ENCODE measurements around the gene CAMK4.
A peak's percentile ranks its signal among the peaks of the same experiment; 100 is the strongest.
"Not testable (repeated sequence)": the region's sequence is repeated elsewhere in the genome, so short reads cannot be mapped to it uniquely, and the experiment has no call there.

CAMK4 gene

GRCh38 chr5:111320953-111321352, 96.8 kb downstream of the CAMK4 start:
- DNase-seq: no peak

- DNase-seq: no peak
Measured at GRCh38 chr5:111321376-111321775, 97.2 kb downstream of the CAMK4 start.

- no peak for DNase-seq
Measured at GRCh38 chr5:111326551-111326950, 102.4 kb downstream of the CAMK4 start.

GRCh38 chr5:111337133-111337532, 112.9 kb downstream of the CAMK4 start:
- DNase-seq: no peak

GRCh38 chr5:111337688-111338087, 113.5 kb downstream of the CAMK4 start:
- no peak for DNase-seq

GRCh38 chr5:111345731-111346130, 121.5 kb downstream of the CAMK4 start:
- no peak for DNase-seq

- DNase-seq: no peak
Measured at GRCh38 chr5:111347021-111347420, 122.8 kb downstream of the CAMK4 start.

GRCh38 chr5:111348661-111349329, 124.6 kb downstream of the CAMK4 start:
- DNase-seq: no peak

GRCh38 chr5:111349429-111349828, 125.2 kb downstream of the CAMK4 start:
- no peak for DNase-seq

- no peak for DNase-seq
Measured at GRCh38 chr5:111353035-111353434, 128.9 kb downstream of the CAMK4 start.

GRCh38 chr5:111358726-111359125, 134.5 kb downstream of the CAMK4 start:
- DNase-seq: not testable (repeated sequence)

- DNase-seq: no peak
Measured at GRCh38 chr5:111360173-111360572, 136.0 kb downstream of the CAMK4 start.

GRCh38 chr5:111364992-111365391, 140.8 kb downstream of the CAMK4 start:
- DNase-seq: no peak

- no peak for DNase-seq
Measured at GRCh38 chr5:111366388-111366787, 142.2 kb downstream of the CAMK4 start.

GRCh38 chr5:111367115-111367514, 142.9 kb downstream of the CAMK4 start:
- DNase-seq: no peak

- no peak for DNase-seq
Measured at GRCh38 chr5:111372799-111373198, 148.6 kb downstream of the CAMK4 start.

GRCh38 chr5:111374380-111374779, 150.2 kb downstream of the CAMK4 start:
- no peak for DNase-seq

- no peak for DNase-seq
Measured at GRCh38 chr5:111375645-111376044, 151.5 kb downstream of the CAMK4 start.

- DNase-seq: no peak
Measured at GRCh38 chr5:111377306-111377705, 153.1 kb downstream of the CAMK4 start.

GRCh38 chr5:111379391-111379816, 155.2 kb downstream of the CAMK4 start:
- DNase-seq: no peak

- DNase-seq: no peak
Measured at GRCh38 chr5:111383288-111383970, 159.2 kb downstream of the CAMK4 start.

GRCh38 chr5:111384220-111384619, 160.0 kb downstream of the CAMK4 start:
- DNase-seq: peak; percentile 0

- no peak for DNase-seq
Measured at GRCh38 chr5:111385051-111385450, 160.9 kb downstream of the CAMK4 start.

GRCh38 chr5:111385970-111386831, 162.0 kb downstream of the CAMK4 start:
- peak; percentile 2 for DNase-seq
